Stimulated activated CD4-positive, alpha-beta T cell treated with anti-CD3 and anti-CD28 coated beads, Interleukin-12 subunit alpha, Interleukin-12 subunit beta, amount 100 ng/mL, for 48 hours (primary cell): ENCODE results near the gene MARCHF9.
"Not testable (repeated sequence)": the region's sequence is repeated elsewhere in the genome, so short reads cannot be mapped to it uniquely, and the experiment has no call there.

Source experiments
- DNase-seq, 3 donors: peaks; one replicate each; pipeline ENCODE4 v3.0.0-alpha.2; 2020; ENCODE audit warnings: low read depth in 2 of 3, low spot score in 1 of 3

MARCHF9 gene

GRCh38 chr12:57754411-57755193, at the start of gene MARCHF9:
Gene MARCHF9 (plus strand): TSS chr12:57755103. CDS start chr12:57755529, 426 bp downstream.
- peak; percentile 64 to 81 (median 75) for DNase-seq

GRCh38 chr12:57707250-57707649, 47.7 kb upstream of the MARCHF9 start:
- DNase-seq = no peak

- no peak for DNase-seq
Measured at GRCh38 chr12:57708296-57708695, 46.6 kb upstream of the MARCHF9 start.

GRCh38 chr12:57712701-57713100, 42.2 kb upstream of the MARCHF9 start:
- no peak for DNase-seq

GRCh38 chr12:57713209-57713608, 41.7 kb upstream of the MARCHF9 start:
- no peak for DNase-seq

GRCh38 chr12:57715036-57715748, 39.7 kb upstream of the MARCHF9 start:
- DNase-seq = not testable (repeated sequence)

- no peak for DNase-seq
Measured at GRCh38 chr12:57715786-57716185, 39.1 kb upstream of the MARCHF9 start.

- DNase-seq = no peak
Measured at GRCh38 chr12:57716305-57716704, 38.6 kb upstream of the MARCHF9 start.

- no peak for DNase-seq
Measured at GRCh38 chr12:57717131-57717530, 37.8 kb upstream of the MARCHF9 start.

- DNase-seq = no peak
Measured at GRCh38 chr12:57717846-57718640, 36.9 kb upstream of the MARCHF9 start.

GRCh38 chr12:57718641-57719528, 36.0 kb upstream of the MARCHF9 start:
- DNase-seq = no peak

- DNase-seq = no peak
Measured at GRCh38 chr12:57719777-57720605, 34.9 kb upstream of the MARCHF9 start.

- no peak for DNase-seq
Measured at GRCh38 chr12:57720606-57721595, 34.0 kb upstream of the MARCHF9 start.

GRCh38 chr12:57721846-57722608, 32.9 kb upstream of the MARCHF9 start:
- DNase-seq = not testable (repeated sequence)

- no peak for DNase-seq
Measured at GRCh38 chr12:57722716-57723629, 31.9 kb upstream of the MARCHF9 start.

GRCh38 chr12:57723630-57723962, 31.3 kb upstream of the MARCHF9 start:
- DNase-seq = no peak
